Activated CD4-positive, alpha-beta T cell treated with anti-CD3 and anti-CD28 coated beads, Interleukin-10, Interleukin-2, amounts not matched to agents 100 ng/mL and 50 ng/mL, durations not matched to agents 16 hours and 8 hours (primary cell): Measurements from ENCODE around the gene MYOM3.

Source experiments
- DNase-seq: peaks from one replicate; pipeline ENCODE4 v3.0.0-alpha.2; 2020

MYOM3 gene

DNA sequence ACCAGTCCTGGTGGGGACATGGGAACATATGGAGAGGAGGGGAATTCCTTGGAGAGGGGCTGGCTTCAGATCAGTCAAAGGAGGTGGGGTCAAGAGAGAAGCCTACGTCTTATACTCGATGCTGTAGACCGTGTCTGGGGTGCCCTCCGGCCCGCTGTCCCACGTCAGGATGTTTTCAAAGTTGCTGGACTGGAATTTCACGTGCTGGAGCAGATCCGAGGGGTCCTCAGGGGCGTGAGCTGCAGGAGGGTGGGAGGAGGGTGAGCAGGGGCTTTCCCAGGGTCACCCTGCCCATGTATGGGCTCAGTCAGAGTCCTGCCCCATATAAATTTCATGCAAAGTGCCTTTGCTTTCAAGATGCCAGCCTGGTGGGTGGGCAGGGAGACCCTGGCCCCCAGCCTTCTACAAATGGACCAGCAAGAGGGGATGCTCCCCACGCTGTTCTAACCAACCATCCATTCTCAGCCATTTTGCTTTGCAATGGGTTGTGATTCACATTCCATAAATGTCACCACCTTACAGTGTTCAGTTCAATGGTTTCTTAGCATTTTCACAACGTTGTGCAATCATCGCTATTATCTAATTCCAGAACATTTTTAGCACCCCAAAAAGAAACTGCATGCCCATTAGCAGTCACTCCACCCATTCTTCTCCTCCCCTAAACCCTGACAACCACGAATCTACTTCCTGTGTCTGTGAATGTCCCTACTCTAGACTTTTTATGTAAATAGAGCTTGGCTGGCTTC, 26.7 kb upstream of the MYOM3 start:
- no peak for DNase-seq

DNA sequence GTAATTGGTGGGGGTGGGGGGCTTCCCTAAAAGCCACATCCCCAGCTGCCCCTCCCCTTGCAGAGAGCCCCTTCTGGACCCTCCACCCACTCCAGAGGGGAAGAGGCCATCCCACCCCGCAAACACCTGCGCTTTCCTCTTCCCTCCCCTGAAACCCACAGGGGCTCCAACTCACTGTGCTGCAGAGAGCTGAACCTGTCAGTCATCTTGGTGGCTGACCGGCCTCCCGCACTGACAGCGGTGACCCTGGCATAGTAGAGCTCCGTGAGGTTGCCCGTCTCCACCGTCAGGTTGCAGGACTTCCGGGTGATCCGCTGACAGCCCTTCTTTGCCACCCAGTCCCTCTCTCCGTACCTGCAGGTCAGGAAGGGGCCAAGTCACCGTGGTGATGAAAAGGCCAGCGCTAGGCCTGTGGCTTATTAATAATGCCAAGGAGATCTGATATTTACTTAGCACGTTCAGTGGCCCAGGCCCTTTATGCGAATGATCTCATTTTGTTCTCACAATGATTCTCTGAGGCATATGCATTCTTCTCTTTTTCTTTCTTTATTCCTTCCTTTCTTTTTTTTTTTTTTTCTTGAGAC, 25.1 kb upstream of the MYOM3 start:
- no peak for DNase-seq

DNA sequence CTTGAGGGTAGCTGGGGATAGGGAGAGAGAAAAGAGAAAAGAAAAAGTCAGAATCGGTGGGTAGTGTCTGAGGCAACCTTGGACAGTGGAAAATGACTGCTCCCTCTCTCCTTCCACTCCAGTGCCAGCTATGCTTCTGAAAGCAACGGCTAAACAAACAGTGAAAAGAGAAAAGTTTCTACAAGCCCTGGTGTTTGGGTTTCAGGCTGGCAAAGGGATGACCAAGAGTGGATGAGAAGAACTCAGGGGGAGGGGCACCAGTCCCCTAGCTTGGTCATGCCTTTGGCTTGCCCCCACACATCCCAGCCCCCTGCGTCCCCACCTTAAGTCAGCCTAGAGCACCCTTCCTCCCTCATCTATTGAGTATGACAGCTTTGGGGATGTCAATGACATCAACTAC, 22.4 kb upstream of the MYOM3 start:
- no peak for DNase-seq

- DNase-seq: no peak
These were observed 21.9 kb upstream of the MYOM3 start for GRCh38 chr1:24133819-24134218.

DNA sequence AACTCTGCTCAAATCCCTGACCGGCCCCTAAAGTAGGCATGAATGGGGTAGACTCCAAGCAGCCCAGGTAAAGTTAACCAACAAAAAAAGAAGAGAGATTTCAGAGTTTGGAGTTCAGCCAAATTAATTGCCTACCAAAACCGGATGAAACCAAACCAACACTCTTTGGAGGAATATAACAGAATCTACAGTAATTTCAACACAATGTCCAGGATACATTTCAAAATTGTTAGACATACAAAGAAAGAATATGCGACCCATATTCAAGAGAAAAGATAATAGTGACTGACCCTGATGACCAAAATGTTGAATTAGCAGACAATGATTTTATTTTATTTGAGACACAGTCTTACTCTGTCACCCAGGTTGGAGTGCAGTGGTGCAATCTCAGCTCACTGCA, 18.4 kb upstream of the MYOM3 start:
- DNase-seq: no peak

DNA sequence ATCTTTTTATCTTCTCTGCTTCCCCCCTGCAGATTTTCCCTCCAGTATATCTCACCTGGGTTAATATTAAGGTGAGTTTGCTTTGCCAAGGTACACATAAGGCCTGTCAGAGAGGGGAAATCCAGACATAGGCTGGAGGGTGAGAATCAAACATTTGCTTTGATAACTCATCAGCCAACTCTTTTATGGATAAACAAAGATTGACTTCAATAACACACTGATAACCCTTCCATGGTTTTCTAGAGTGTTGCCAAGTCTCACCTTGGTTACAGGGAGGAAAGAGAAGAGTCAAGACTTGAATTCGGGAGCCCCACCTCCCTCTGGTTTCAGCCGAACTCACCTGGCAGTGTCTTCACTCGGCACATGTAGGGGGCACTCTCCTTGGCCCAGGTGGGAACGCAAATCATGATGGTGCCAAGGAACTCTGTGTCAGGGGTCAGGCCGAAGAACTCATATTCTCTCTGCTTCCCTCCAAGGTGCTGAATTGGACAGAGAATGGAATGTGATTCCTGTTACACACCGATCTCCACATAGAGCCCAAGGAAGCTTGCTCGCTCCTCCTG, 15.9 kb upstream of the MYOM3 start:
- no peak for DNase-seq

DNA sequence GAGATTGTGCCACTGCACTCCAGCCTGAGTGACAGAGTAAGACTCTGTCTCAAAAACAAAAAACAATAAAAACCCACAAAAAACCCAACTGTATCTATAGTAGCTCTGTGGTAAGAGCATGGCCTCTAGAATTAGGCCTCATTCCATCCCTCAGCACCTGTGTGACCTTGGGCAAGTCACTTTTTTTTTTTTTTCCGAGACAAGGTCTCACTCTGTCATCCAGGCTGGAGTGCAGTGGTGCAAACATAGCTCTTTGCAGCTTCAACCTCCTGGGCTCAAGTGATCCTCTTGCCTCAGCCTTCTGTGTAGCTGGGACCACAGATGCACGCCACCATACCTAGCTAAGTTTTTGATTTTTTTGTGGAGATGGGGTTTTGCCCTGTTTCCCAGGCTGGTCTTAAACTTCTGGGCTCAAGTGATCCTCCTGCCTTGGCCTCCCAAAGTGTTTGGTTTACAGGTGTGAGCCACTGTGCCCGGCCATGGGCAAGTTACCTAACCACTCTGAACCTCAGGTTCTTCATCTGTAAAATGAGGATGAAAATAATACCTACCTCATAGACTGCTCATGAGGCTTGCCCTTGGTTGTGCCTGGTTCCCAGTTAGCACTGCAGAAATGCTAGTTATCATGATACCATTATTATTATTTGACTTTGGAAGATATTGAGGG, 15.3 kb upstream of the MYOM3 start:
- DNase-seq: no peak

GRCh38 chr1:24126672-24127023, 14.7 kb upstream of the MYOM3 start:
- DNase-seq: no peak

- DNase-seq: no peak
These were observed 14.2 kb upstream of the MYOM3 start for GRCh38 chr1:24126018-24126671.

DNA sequence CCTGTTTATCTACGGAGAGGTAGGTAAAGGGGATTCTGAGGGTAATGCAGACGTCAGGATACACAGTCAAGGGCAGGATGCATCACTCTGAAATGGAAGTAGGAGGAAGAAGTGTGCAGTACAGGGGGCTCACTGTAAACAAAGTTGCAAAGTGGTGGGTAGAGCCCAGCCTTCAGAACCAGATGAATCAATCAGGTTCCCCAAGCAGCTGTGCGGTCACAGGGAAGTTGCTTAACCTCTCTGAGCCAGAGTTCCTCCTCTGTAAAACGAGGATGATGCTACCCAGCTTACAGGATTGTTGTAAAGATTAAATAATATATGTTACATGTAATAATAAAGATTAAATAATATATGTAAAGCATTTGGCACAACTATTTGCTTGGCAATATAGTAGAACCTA, 13.5 kb upstream of the MYOM3 start:
- no peak for DNase-seq

DNA sequence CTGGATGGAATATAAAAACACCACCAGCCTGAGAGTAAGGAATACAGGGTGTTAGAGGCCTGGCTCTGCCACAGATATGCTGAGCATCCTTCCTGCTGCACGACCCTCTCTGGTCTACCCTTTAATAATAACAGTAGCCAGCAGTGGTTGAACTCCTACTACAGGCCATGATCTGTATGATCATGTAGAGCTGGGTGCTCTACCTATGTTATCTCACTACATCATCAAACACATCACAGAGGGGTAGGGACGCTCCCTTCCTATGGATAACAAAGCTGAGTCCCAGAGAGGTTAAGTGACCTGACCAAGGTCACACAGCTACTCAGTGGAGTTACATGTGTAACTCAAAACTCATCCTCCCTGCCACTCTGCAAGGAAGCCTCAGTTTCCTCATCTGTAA, 13.0 kb upstream of the MYOM3 start:
- DNase-seq: no peak

GRCh38 chr1:24123611-24124010, 11.7 kb upstream of the MYOM3 start:
- no peak for DNase-seq

DNA sequence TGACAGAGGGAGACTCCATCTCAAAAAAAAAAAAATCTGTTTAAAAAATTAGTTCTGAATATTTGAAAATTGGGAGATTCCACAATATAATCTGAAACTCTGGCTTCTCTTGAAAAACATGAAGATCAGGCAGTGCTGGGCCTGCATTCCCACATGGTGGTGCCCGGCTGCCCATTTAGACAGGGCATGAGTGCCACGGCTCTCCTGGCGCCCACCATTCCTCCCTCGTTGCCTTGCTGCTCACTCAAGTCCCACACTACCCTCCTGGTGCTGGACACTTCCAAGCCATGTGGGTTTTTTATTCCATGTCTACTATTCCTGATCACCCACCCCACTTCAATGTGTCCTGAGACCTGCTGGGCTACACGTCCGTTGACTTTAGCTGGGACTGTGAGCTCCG, 10.8 kb upstream of the MYOM3 start:
- no peak for DNase-seq

- no peak for DNase-seq
These were observed 9.5 kb upstream of the MYOM3 start for GRCh38 chr1:24121406-24121805.

DNA sequence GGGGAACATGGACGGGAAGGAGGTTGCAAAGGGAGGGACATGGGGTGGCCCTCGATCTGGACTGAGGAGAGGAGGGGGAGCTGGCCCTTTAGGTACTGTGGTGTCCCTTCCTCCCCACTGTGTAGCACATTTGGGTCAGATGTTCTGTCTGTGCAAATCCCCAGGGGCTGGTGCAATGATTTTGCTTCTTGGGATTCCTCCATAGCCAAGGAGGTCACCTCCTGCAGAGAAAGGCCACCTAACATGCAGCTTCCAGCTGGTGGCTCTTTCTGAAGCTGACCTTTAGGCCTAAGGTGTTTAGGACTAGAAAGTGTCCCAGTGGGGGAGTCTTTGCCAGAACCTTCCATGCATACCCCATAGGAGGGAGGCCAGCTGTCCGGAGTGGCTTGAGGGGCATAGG, 9.0 kb upstream of the MYOM3 start:
- no peak for DNase-seq

DNA sequence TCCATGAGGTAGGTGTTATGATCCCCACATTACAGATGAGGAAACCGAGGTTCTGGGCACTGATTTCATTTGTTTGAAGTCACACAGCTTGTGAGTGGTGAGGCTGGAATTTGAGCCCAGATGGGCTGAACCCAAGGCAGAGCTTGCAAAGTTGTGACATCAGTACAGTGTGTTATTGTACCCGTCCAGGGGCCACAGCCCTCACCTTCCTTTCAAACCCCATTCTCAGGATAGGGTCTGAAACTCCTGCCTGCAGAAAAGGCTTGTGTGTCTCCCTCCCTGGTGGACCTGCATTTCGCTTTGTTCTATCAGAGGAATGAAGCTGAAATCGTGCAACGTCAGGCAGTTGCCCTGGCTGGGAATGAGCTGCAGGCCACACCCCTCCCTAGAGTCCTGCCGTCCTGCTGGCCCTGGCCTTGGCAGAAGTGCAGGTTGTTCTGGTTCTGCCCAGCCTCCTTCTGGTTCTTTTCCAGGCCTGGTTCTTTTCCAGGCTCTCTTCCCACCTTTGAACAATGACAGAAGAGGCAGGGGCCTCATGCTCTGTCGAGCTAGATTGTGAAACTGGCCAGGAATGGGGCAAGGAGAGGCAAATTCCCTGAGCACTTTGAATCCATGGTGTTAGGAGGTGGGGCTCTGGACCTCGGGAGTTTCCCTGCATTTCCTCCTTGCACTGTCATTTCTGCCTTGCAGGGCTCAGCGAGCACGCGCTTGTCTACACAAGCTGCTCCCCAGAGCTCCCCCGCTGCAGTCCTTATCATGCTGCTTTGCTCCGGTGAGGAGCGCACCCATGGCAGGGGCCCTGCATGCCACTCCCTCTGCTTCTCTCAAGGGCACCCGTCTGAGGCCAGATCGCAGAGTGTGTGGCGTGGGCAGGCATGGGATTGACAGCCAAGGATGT, 8.2 kb upstream of the MYOM3 start:
- DNase-seq: no peak

DNA sequence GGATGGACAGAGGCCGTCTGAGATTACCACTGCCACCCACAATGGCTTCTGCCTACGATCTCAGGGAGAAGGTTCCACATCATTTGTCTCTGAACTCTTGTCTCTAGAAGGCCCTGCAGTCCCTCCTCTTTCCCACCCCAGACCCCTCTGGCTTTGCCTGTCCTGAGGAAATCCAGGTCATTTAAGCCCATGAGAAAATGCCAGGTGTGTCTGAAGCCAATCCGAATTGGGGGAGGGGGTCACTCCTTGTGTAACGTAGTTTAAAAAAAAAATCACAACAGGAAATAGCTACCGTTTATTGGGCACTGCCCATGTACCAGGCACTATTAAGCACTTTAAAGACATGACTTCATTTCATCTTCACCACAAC, 7.5 kb upstream of the MYOM3 start:
- DNase-seq: no peak

DNA sequence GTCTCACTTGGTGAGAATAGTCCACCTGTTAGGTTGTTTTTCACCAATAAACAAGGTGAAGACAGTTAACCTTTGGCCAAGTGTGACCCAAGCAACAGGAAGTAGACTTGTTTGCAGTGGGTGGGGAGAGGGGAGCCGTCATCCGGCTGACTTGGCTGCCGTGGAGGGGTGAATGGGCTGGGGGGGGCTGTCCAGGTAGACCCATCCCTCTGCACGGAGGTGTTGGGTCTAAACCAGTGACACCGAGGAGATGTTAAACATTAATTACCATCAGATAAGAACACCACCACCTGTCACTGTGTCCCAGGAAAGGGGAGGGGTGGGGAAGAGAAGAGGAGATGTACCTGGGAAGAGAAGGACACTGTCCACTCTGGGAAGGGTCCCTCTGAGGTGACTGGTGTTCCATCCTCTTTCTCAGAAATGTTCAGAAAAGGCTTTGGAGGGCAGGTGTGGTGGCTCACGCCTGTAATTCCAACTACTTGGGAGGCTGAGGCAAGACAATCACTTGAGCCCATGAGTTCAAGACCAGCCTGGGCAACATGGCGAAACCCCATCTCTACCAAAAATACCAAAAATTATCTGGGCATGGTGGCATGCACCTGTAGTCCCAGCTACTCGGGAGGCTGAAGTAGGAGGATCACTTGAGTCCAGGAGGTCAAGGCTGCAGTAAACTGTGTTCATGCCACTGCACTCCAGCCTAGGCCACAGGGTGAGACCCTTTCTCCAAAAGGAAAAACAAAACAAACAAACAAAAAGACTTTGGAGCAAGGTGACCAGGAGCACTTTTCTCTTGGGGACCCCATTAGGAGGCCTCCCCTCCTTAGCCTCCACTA, 6.7 kb upstream of the MYOM3 start:
- DNase-seq: no peak

GRCh38 chr1:24117722-24118409, 5.9 kb upstream of the MYOM3 start:
- no peak for DNase-seq

DNA sequence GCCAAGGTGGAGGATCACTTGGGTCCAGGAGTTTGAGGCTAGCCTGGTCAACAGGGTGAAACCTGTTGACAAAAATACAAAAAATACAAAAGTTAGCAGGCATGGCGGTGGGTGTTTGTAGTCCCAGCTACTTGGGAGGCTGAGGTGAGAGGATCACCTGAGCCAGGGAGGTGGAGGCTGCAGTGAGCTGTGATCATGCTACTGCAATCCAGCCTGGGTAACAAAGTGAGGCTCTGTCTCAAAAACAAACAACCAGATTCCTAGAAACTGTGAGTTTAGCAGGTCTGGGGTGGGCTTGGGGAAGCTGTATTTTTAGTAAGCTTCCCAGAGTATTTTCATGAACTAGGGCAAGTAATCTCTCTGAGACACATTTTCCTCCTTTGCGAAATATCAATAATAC, 5.2 kb upstream of the MYOM3 start:
- DNase-seq: no peak

DNA sequence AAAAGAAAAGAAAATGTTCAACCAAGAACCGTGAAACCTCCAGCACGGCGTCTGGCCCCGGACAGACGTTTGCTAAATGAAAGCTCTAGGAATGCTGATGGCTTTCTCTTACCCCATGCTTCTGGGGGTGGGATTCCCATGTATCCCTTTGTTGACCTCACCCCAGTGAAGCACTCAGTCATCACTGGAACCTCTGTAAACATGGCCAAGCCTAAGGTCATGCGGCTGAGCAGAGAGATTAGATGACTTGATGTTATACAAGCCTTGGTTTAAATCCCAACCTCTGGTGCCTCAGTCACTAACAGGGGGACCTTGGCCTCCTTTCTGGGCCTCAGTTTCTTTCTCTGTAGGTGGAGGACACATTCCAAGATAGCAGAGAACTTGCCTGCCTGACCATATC, 2.8 kb upstream of the MYOM3 start:
- no peak for DNase-seq
